Measurements from ENCODE around the gene KAZALD1. TPM values are rescaled to one million over a fixed set of nuclear protein-coding genes. Genes with fewer than 3 reads are reported as not detected.

KAZALD1 gene
- total and polyA plus RNA-seq, 10 of the 15 experiments (the other 5 are each of a cell fraction or from before 2014, with no cell fraction given): 0.10 to 4.3 (median 1.9) TPM

DNA sequence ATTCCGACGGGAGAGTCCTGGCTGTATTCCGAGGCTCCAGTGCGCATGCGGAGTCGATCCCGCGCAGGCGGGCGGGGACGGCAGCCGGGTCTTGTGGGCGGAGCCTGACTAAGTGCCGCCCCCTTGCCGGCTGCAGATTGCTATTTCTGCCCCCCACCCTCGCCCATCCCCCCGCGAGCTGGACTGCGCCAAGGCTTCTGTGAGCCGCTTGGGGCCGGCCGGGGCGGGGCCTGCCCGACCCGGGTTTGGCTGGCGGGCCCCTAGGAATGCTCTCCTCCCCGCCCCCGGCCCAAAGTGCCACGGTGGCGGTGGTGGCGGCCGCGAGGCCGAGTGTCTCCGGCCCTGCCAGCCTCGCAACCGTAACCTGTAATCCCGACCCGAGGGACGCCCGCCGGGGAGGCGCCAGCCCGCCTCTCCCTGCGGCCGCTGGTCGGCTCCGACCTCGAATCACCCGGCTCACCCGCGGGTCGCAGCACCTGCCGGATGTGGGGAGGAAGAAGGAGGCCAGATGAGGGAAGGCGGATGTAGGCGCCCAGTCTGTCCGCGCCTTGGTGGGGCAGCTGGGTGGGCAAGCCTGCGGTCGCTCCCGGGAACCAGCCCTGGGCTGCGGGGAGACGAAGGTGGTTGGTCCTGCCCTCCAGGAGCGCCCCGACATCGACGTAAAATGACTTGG lies 702 bp upstream of the KAZALD1 start (continued):
- no peak for TF ChIP-seq MEF2A (IDR thresholded peaks at IDR 0.05; ENCODE audit: insufficient read depth, low read depth, low read length)
- TF ChIP-seq TCF7 (IDR thresholded peaks at IDR 0.05; ENCODE audit: borderline replicate concordance): no peak
- TF ChIP-seq, protein P1, sequence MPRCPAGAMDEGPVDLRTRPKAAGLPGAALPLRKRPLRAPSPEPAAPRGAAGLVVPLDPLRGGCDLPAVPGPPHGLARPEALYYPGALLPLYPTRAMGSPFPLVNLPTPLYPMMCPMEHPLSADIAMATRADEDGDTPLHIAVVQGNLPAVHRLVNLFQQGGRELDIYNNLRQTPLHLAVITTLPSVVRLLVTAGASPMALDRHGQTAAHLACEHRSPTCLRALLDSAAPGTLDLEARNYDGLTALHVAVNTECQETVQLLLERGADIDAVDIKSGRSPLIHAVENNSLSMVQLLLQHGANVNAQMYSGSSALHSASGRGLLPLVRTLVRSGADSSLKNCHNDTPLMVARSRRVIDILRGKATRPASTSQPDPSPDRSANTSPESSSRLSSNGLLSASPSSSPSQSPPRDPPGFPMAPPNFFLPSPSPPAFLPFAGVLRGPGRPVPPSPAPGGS (IDR thresholded peaks at IDR 0.05; ENCODE audit: borderline replicate concordance, insufficient read depth, low read depth, low read length, poor library complexity, severe bottlenecking): no peak
- TF ChIP-seq RB1 (IDR thresholded peaks at IDR 0.05; ENCODE audit: borderline replicate concordance): 0 out of 2 replicates have a peak, but pooled peaks have one; percentile 32
- TF ChIP-seq FOXK2 (IDR thresholded peaks at IDR 0.05): no peak
- TF ChIP-seq CREB1 (IDR thresholded peaks at IDR 0.05; ENCODE audit: low read depth): peak; percentile 29; the same call in 1 of the 2 replicates
- 0 out of 2 replicates have a peak, but pooled peaks have one; percentile 2 for TF ChIP-seq TBL1XR1 (IDR thresholded peaks at IDR 0.05; ENCODE audit: low read depth, low read length)
- TF ChIP-seq SREBF2 (IDR thresholded peaks at IDR 0.05; ENCODE audit: low read length): no peak
- TF ChIP-seq RELA (IDR thresholded peaks at IDR 0.05; ENCODE audit: borderline replicate concordance, partially characterized antibody): no peak
- TF ChIP-seq GABPA (IDR thresholded peaks at IDR 0.05; ENCODE audit: low read depth): no peak
- TF ChIP-seq, protein P2, sequence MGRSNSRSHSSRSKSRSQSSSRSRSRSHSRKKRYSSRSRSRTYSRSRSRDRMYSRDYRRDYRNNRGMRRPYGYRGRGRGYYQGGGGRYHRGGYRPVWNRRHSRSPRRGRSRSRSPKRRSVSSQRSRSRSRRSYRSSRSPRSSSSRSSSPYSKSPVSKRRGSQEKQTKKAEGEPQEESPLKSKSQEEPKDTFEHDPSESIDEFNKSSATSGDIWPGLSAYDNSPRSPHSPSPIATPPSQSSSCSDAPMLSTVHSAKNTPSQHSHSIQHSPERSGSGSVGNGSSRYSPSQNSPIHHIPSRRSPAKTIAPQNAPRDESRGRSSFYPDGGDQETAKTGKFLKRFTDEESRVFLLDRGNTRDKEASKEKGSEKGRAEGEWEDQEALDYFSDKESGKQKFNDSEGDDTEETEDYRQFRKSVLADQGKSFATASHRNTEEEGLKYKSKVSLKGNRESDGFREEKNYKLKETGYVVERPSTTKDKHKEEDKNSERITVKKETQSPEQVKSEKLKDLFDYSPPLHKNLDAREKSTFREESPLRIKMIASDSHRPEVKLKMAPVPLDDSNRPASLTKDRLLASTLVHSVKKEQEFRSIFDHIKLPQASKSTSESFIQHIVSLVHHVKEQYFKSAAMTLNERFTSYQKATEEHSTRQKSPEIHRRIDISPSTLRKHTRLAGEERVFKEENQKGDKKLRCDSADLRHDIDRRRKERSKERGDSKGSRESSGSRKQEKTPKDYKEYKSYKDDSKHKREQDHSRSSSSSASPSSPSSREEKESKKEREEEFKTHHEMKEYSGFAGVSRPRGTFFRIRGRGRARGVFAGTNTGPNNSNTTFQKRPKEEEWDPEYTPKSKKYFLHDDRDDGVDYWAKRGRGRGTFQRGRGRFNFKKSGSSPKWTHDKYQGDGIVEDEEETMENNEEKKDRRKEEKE (IDR thresholded peaks at IDR 0.05): no peak
- TF ChIP-seq, protein P3, sequence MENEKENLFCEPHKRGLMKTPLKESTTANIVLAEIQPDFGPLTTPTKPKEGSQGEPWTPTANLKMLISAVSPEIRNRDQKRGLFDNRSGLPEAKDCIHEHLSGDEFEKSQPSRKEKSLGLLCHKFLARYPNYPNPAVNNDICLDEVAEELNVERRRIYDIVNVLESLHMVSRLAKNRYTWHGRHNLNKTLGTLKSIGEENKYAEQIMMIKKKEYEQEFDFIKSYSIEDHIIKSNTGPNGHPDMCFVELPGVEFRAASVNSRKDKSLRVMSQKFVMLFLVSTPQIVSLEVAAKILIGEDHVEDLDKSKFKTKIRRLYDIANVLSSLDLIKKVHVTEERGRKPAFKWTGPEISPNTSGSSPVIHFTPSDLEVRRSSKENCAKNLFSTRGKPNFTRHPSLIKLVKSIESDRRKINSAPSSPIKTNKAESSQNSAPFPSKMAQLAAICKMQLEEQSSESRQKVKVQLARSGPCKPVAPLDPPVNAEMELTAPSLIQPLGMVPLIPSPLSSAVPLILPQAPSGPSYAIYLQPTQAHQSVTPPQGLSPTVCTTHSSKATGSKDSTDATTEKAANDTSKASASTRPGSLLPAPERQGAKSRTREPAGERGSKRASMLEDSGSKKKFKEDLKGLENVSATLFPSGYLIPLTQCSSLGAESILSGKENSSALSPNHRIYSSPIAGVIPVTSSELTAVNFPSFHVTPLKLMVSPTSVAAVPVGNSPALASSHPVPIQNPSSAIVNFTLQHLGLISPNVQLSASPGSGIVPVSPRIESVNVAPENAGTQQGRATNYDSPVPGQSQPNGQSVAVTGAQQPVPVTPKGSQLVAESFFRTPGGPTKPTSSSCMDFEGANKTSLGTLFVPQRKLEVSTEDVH (IDR thresholded peaks at IDR 0.05; ENCODE audit: low read depth, partially characterized antibody): no peak
- TF ChIP-seq ATF7 (IDR thresholded peaks at IDR 0.05; ENCODE audit: low read depth): no peak
- TF ChIP-seq NR2F1 (conservative IDR thresholded peaks at IDR 0.05): peak; percentile 94
- no peak for TF ChIP-seq JUNB (IDR thresholded peaks at IDR 0.05)
- TF ChIP-seq CBX5 (IDR thresholded peaks at IDR 0.05; ENCODE audit: low read depth): no peak
- TF ChIP-seq TCF12 (IDR thresholded peaks at IDR 0.05; ENCODE audit: low read depth, low read length): peak; percentile 96
- no peak for TF ChIP-seq ZNF384 (IDR thresholded peaks at IDR 0.05; ENCODE audit: borderline replicate concordance, low read depth, low read length)
- no peak; the same call in none of the 2 replicates for TF ChIP-seq CBFB (IDR thresholded peaks at IDR 0.05; ENCODE audit: low read depth)
- TF ChIP-seq, protein P4, sequence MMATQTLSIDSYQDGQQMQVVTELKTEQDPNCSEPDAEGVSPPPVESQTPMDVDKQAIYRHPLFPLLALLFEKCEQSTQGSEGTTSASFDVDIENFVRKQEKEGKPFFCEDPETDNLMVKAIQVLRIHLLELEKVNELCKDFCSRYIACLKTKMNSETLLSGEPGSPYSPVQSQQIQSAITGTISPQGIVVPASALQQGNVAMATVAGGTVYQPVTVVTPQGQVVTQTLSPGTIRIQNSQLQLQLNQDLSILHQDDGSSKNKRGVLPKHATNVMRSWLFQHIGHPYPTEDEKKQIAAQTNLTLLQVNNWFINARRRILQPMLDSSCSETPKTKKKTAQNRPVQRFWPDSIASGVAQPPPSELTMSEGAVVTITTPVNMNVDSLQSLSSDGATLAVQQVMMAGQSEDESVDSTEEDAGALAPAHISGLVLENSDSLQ (IDR thresholded peaks at IDR 0.05): no peak
- TF ChIP-seq, protein P5, sequence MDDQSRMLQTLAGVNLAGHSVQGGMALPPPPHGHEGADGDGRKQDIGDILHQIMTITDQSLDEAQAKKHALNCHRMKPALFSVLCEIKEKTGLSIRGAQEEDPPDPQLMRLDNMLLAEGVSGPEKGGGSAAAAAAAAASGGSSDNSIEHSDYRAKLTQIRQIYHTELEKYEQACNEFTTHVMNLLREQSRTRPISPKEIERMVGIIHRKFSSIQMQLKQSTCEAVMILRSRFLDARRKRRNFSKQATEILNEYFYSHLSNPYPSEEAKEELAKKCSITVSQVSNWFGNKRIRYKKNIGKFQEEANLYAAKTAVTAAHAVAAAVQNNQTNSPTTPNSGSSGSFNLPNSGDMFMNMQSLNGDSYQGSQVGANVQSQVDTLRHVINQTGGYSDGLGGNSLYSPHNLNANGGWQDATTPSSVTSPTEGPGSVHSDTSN (IDR thresholded peaks at IDR 0.05; ENCODE audit: insufficient replicate concordance, low read depth, low read length): no peak
- TF ChIP-seq BCL11A (IDR thresholded peaks at IDR 0.05; ENCODE audit: low read depth, low read length): no peak

All from GM12878 (cell line).